HepG2 (cell line): ENCODE measurements around the gene CENPP. TPM values are rescaled to one million over a fixed set of nuclear protein-coding genes. Genes with fewer than 3 reads are reported as not detected.

Experiments used
- ATAC-seq: fragments of 200-7000 bp; cut with Tn5 transposase; 3 replicates; pipeline ENCODE4 v1.9.1; 2020; ENCODE audit warnings: mild to moderate bottlenecking, moderate library complexity
- BruUV-seq: library from RNA; stranded (reverse); fragments of 400-500 nt; replicated peaks from 2 replicates; lab custom pipeline; 2021; lab: Mats Ljungman, UMichigan
- CTCF ChIA-PET: fragments of 300-600 bp; formaldehyde crosslinking; extraction: SDS; loops from one replicate; lab custom pipeline; 2021; ENCODE audit warnings: low total read pairs, inconsistent platforms, low intra/inter-chr PET ratio; lab: Yijun Ruan, JAX
- POLR2A ChIA-PET: fragments of 350-600 bp; sonication (Branson Sonifier 250); formaldehyde crosslinking; loops from one replicate; lab custom pipeline; 2020; ENCODE audit warnings: antibody characterized with exemption, inconsistent platforms; lab: Yijun Ruan, JAX
- DNase-seq: peaks from one replicate; pipeline ENCODE4 v3.0.0-alpha.2; 2015; ENCODE audit warnings: low spot score
- FAIRE-seq: peaks from 3 replicates; lab custom pipeline; 2011; peaks lifted over from hg19 to GRCh38; lab: Jason Lieb, UNC
- H2AFZ ChIP-seq: one replicate; pipeline ENCODE4 v1.6.1; 2011; ENCODE audit warnings: low read length, inconsistent platforms
- H3K27ac ChIP-seq: fragments of 300-600 bp; 3 replicates; pipeline ENCODE4 v1.8.0; 2011; ENCODE audit warnings: mixed run types, mild to moderate bottlenecking, mixed read lengths, low read length, inconsistent platforms; ENCODE audit not compliant: insufficient read depth; ENCODE audit errors: extremely low read length
- H3K27me3 ChIP-seq, 2 experiments: fragments of 200-600 bp in 1 of 2; 2 replicates in 1 of 2; 3 replicates in 1 of 2; pipeline versions ENCODE4 v1.6.0 to v1.8.0; 2011; ENCODE audit warnings: low read length in 2 of 2, mild to moderate bottlenecking in 2 of 2, moderate library complexity in 2 of 2, inconsistent platforms in 1 of 2; ENCODE audit not compliant: insufficient read depth in 2 of 2, control insufficient read depth in 1 of 2
- H3K36me3 ChIP-seq, 2 experiments: fragments of 200-600 bp in 1 of 2; replicated peaks in 1 of 2; 2 replicates in 1 of 2; 3 replicates in 1 of 2; pipeline versions ENCODE4 v1.5.1 to v1.8.0; 2011; ENCODE audit warnings: low read length in 2 of 2, inconsistent platforms in 1 of 2; ENCODE audit not compliant: insufficient read depth in 2 of 2, control insufficient read depth in 1 of 2
- H3K4me1 ChIP-seq: 2 replicates; pipeline ENCODE4 v1.5.1; 2012; ENCODE audit warnings: low read length, inconsistent platforms; ENCODE audit not compliant: insufficient read depth
- H3K4me2 ChIP-seq: 2 replicates; pipeline ENCODE4 v1.6.0; 2011; ENCODE audit warnings: low read depth, low read length, inconsistent platforms
- H3K4me3 ChIP-seq, 3 experiments: fragments of 200-600 bp in 1 of 3; sonication (generic), shearing (Covaris generic) in 1 of 3; replicated peaks in 1 of 3; 2 replicates each; pipeline ENCODE4 v1.5.1; 2011 to 2016; ENCODE audit warnings: low read length in 3 of 3, inconsistent platforms in 2 of 3, low read depth in 2 of 3, mild to moderate bottlenecking in 2 of 3, control low read depth in 1 of 3, mixed read lengths in 1 of 3; ENCODE audit not compliant: insufficient read depth in 1 of 3
- H3K79me2 ChIP-seq: one replicate; pipeline ENCODE4 v1.6.1; 2011; ENCODE audit warnings: low read length, inconsistent platforms; ENCODE audit not compliant: insufficient read depth
- H3K9ac ChIP-seq: 2 replicates; pipeline ENCODE4 v1.6.0; 2011; ENCODE audit warnings: mild to moderate bottlenecking, low read depth, low read length, inconsistent platforms; ENCODE audit not compliant: insufficient read depth
- H3K9me3 ChIP-seq: 2 replicates; pipeline ENCODE4 v1.5.1; 2012; ENCODE audit warnings: mild to moderate bottlenecking, low read length
- H4K20me1 ChIP-seq: 2 replicates; pipeline ENCODE4 v1.6.0; 2011; ENCODE audit warnings: inconsistent platforms, mild to moderate bottlenecking, low read length, moderate library complexity; ENCODE audit not compliant: insufficient read depth
- CEBPB ChIP-seq: IDR thresholded peaks from 2 replicates; pipeline ENCODE4 v1.6.1; 2011; ENCODE audit warnings: low read depth, low read length, improper control_type of control experiment, borderline replicate concordance
- HNF4A ChIP-seq: sonication (generic); formaldehyde crosslinking; IDR thresholded peaks from 2 replicates; pipeline ENCODE4 v1.4.0; 2020; ENCODE audit warnings: missing genetic modification reagents
- PRMT3 ChIP-seq: sonication (generic); formaldehyde crosslinking; IDR thresholded peaks from 2 replicates; pipeline ENCODE4 v1.8.1; 2022; ENCODE audit warnings: low read depth, mild to moderate bottlenecking, moderate library complexity, missing genetic modification reagents, borderline replicate concordance
- ZNF644 ChIP-seq: IDR thresholded peaks from 2 replicates; pipeline ENCODE4 v1.6.1; 2016; ENCODE audit warnings: low read depth
- WGBS: methylation state at CpG from one replicate; pipeline ENCODE4 v1.1.6; 2017; ENCODE audit warnings: low lambda C conversion rate; 5-methylcytosine and 5-hydroxymethylcytosine counted together
- in situ Hi-C: cut with HindIII; loops from 2 replicates; pipeline ENCODE4 v1.10.0; 2017; ENCODE audit warnings: low pct_unique_long_range_greater_than_20kb; ENCODE audit not compliant: extremely low pct_ligation_motif_present
- intact Hi-C: fragments of 100-400 bp; cut with micrococcal nuclease; formaldehyde crosslinking; loops from one replicate; pipeline ENCODE4 v1.10.0; 2022; ENCODE audit not compliant: unreplicated experiment
- polyA plus RNA-seq, 8 experiments: library from polyadenylated mRNA; depleted of rRNA in 3 of 8; stranded (reverse) in 7 of 8; unstranded in 1 of 8; fragments of >200 nt; fragmentation: Illumina TruSeq in 4 of 8; extraction: Trizol in 4 of 8; gene quantifications; 2 replicates each; pipeline versions ENCODE4 v1.2.1 to v1.2.3, GENCODE V29; 2011 to 2016; ENCODE audit warnings: low read depth in 4 of 8, missing spikeins in 1 of 8, mixed read lengths in 1 of 8; ENCODE audit not compliant: insufficient read depth in 1 of 8
- total RNA-seq, 5 experiments: library from RNA; depleted of rRNA; stranded (reverse); fragments of >200 nt; fragmentation: Illumina TruSeq; extraction: Trizol; gene quantifications; 2 replicates each; pipeline ENCODE4 v1.2.3, GENCODE V29; 2016; ENCODE audit warnings: low read depth in 1 of 5

Gene CENPP
- total and polyA plus RNA-seq, 2 of the 13 experiments (the other 11 are each of a cell fraction or from before 2014, with no cell fraction given): 2.0 to 11.4 TPM

DNA sequence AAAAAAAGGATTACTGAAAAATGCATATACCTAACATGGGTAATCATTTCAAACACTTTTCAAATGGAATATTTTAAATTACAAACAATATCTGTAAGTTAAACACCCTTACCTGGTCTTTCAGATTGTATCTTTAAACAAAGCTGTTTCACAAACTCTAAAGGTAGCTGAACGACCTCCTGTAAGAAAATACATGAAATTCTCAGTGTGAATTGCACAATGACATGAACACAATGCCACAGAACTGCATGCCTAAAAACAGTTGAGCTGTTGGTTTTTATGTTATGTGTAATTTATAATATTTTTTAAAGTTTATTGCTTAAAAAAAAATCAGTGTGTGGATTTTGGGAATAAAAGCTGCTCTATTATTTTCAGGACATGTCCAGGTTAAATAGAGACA lies 326.7 kb downstream of the CENPP start:
- FAIRE-seq (no peak), ATAC-seq (no peak), DNase-seq (no peak)
- Histone ChIP-seq H3K9me3 (no peaks in the 10 kb centered on the region), H3K36me3 (peaks cover 11 to 60% of the 10 kb centered on the region in 2 experiments), H3K27me3 (no peaks in the 10 kb centered on the region), H3K27ac (no peak overlapping the region), H3K4me3 (no peak overlapping the region), H3K4me2 (no peak overlapping the region), H3K9ac (no peak overlapping the region), H4K20me1 (no peaks in the 10 kb centered on the region), H3K79me2 (peaks cover 2% of the 10 kb centered on the region), H3K4me1 (0 out of 2 replicates have a peak, but pooled peaks cover 7% of the 10 kb centered on the region), H2AFZ (no peak overlapping the region)
- TF ChIP-seq CEBPB (peak; percentile 55; the same call in 1 of the 2 replicates), PRMT3 (CRISPR knock-in tag) (no peak)
- in situ Hi-C loops (no loop called here), intact Hi-C loops (no loop called here)
- BruUV-seq: no TSS peak
- POLR2A ChIA-PET: no interaction called here
- CTCF ChIA-PET: no interaction called here
- 31% methylated on average over 1 of the region's 1 CpG for WGBS

DNA sequence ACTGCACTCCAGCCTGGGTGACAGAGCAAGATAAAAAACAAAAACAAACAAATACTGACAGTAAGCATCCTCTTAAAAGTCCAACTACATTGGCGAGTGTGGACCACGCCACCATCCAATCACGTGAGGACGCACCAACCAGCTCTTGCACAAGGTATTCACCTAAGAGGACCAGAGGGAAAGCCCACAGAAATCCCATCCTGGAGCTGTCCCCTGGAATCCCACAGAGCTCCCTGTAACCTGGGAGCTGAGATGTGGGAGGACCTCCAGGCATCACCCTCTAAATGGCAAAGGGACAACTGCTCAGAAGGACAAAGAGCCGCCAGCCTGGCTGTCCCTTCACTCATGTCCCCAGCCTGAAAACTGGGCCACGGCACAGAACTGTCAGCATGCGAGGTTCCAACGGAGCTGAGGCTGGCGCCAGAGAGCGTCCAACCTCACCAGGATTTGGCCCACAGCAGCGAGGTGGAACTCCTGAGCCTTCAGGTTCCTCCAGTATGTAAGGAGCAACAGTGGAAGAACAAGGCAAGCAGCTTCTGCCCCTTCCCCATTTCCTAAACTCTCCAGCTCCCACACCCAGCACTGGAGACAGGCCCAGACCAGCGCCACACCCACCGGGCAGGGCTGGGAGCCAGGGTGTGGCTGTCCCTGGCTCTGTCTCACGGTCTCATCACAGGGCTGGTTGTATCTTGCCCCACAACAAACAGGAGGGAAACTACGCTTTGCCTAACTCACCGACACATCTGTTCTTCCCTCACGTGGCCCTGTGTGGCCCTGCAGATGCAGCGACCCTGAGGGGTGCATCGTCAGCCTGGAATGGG lies 328.9 kb downstream of the CENPP start:
- no peak for DNase-seq
- Histone ChIP-seq H3K36me3 (peaks cover 4 to 48% of the 10 kb centered on the region in 2 experiments; a peak in 4 of 5 replicates), H3K27ac (no peak overlapping the region), H4K20me1 (no peaks in the 10 kb centered on the region), H2AFZ (no peak overlapping the region), H3K4me1 (no peaks in the 10 kb centered on the region), H3K4me3 (no peak overlapping the region), H3K9ac (no peak overlapping the region), H3K4me2 (no peak overlapping the region), H3K79me2 (peaks cover 2% of the 10 kb centered on the region), H3K9me3 (no peaks in the 10 kb centered on the region), H3K27me3 (no peaks in the 10 kb centered on the region)
- no TSS peak for BruUV-seq
- no peak for FAIRE-seq
- WGBS: 95% methylated on average over 10 of the region's 19 CpGs
- CTCF ChIA-PET: no interaction called here
- POLR2A ChIA-PET: no interaction called here
- intact Hi-C loops (no loop called here), in situ Hi-C loops (no loop called here)
- TF ChIP-seq HNF4A (CRISPR knock-in tag): no peak
- no peak for TF ChIP-seq ZNF644 (CRISPR knock-in tag)
- ATAC-seq: no peak
